ENCODE results near the gene FADS3.

FADS3 gene

GRCh38 chr11:61913699-61914395 lies 22.5 kb upstream of the FADS3 start:
- no peak for DNase-seq (ENCODE audit: low read depth in 2 of 2)

GRCh38 chr11:61912991-61913698 lies 21.8 kb upstream of the FADS3 start:
- no peak for DNase-seq (ENCODE audit: low read depth in 2 of 2)

- no peak for DNase-seq (ENCODE audit: low read depth in 2 of 2)
Observed at GRCh38 chr11:61912530-61912898, 21.2 kb upstream of the FADS3 start.

- DNase-seq (ENCODE audit: low read depth in 2 of 2): no peak
Observed at GRCh38 chr11:61911701-61912529, 20.6 kb upstream of the FADS3 start.

GRCh38 chr11:61911128-61911700 lies 19.9 kb upstream of the FADS3 start:
- no peak for DNase-seq (ENCODE audit: low read depth in 2 of 2)

GRCh38 chr11:61910187-61911127 lies 19.1 kb upstream of the FADS3 start:
- DNase-seq (ENCODE audit: low read depth in 2 of 2): no peak

GRCh38 chr11:61908730-61909316 lies 17.5 kb upstream of the FADS3 start:
- no peak for DNase-seq (ENCODE audit: low read depth in 2 of 2)

- no peak for DNase-seq (ENCODE audit: low read depth in 2 of 2)
Observed at GRCh38 chr11:61907871-61908729, 16.8 kb upstream of the FADS3 start.

- no peak for DNase-seq (ENCODE audit: low read depth in 2 of 2)
Observed at GRCh38 chr11:61907282-61907681, 15.9 kb upstream of the FADS3 start.

GRCh38 chr11:61906522-61906909 lies 15.2 kb upstream of the FADS3 start:
- no peak for DNase-seq (ENCODE audit: low read depth in 2 of 2)

- no peak for DNase-seq (ENCODE audit: low read depth in 2 of 2)
Observed at GRCh38 chr11:61905801-61906521, 14.6 kb upstream of the FADS3 start.

- DNase-seq (ENCODE audit: low read depth in 2 of 2): no peak
Observed at GRCh38 chr11:61905067-61905696, 13.8 kb upstream of the FADS3 start.

GRCh38 chr11:61904539-61905048 lies 13.2 kb upstream of the FADS3 start:
- no peak for DNase-seq (ENCODE audit: low read depth in 2 of 2)

GRCh38 chr11:61903845-61904244 lies 12.5 kb upstream of the FADS3 start:
- no peak for DNase-seq (ENCODE audit: low read depth in 2 of 2)

GRCh38 chr11:61902313-61902712 lies 11.0 kb upstream of the FADS3 start:
- no peak for DNase-seq (ENCODE audit: low read depth in 2 of 2)

GRCh38 chr11:61901397-61901796 lies 10.1 kb upstream of the FADS3 start:
- DNase-seq (ENCODE audit: low read depth in 2 of 2): no peak

- no peak for DNase-seq (ENCODE audit: low read depth in 2 of 2)
Observed at GRCh38 chr11:61900251-61900650, 8.9 kb upstream of the FADS3 start.

GRCh38 chr11:61899146-61899841 lies 7.9 kb upstream of the FADS3 start:
- DNase-seq (ENCODE audit: low read depth in 2 of 2): no peak

All from fibroblast of skin of left biceps (primary cell).